ENCODE results near the gene SMAD7.

The SMAD7 gene

DNA sequence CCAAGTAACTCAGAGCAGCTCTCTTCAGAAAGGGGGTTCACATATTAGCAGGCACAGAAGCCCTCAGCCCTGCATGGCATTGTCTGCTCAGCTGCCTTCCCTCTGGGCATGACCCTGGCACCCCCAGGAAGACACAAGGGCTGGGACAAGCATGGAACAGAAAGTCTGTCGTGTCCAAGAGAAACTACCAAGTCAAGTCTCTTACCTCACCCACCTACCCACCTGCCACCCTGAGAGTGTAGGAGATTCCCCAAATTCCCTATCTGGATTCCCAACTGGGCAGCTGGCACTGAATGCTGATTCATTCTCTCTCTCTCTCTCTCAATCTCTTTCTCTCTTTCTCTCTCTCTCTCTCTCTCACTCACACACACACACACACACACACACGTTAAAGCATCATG, 21.6 kb downstream of the SMAD7 start:
- no peak for DNase-seq

DNA sequence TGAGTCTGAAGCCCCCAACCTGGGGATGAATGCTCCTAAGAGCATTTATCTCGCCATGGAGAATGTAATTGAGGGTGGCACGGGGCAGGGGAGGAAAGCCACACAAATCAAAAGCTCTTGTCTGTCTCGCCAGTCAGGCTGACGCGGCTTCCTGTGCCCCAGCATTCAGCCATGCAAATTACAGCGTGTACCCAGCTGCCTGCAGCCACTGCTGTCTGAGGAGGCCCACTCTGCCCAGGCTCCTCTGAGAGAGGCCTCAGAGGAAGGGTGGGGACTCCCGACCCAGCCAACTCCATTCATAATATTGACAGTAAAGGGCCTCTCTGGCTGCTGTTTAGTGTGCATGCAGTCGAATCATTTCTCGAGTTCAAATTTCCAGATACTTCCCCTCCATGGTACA, 22.0 kb downstream of the SMAD7 start:
- DNase-seq, result peak; percentile 96

GRCh38 chr18:48927286-48928080, 23.3 kb downstream of the SMAD7 start:
- no peak for DNase-seq

DNA sequence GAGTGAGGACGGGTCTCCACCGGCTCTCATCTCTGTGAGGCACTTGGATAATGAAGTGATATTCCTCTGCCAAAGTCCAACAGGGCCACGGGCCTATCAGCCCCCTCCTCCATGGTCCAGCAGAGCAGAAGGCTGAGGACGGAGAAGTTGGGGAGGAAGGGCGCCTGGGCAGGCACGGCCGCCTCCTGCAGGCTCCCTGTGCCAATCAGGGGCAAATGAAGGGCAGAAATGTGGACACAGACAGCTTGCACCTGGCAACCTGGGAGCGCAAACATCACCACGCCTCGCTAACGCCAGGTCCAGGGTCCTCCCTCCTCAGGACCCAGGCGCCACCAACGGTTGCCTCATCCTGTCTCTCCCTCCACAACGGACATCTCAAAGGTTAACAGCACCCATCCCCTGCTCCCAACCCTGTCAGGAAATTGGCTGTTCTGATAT, 24.3 kb downstream of the SMAD7 start:
- peak; percentile 69 for DNase-seq

DNA sequence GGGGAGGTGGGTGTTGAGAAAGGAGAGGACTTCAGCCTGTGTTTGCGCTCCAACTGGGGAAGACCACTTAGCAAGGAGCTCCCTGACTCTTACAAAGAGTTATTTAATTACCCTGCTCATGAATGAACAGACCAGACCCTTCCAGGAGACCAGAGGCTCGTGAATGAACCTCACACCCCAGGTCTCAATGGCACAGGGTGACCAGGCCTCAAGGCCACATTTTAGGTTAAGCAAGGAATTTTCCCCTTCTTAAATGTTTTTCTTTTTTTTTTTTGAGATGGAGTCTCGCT, 25.3 kb downstream of the SMAD7 start:
- DNase-seq, result no peak

GRCh38 chr18:48924630-48925490, 25.9 kb downstream of the SMAD7 start:
- DNase-seq, result no peak

- DNase-seq, result no peak
Measured at GRCh38 chr18:48923746-48924629, 26.8 kb downstream of the SMAD7 start.

- DNase-seq, result no peak
Measured at GRCh38 chr18:48922801-48923730, 27.7 kb downstream of the SMAD7 start.

GRCh38 chr18:48922226-48922800, 28.5 kb downstream of the SMAD7 start:
- DNase-seq, result no peak

DNA sequence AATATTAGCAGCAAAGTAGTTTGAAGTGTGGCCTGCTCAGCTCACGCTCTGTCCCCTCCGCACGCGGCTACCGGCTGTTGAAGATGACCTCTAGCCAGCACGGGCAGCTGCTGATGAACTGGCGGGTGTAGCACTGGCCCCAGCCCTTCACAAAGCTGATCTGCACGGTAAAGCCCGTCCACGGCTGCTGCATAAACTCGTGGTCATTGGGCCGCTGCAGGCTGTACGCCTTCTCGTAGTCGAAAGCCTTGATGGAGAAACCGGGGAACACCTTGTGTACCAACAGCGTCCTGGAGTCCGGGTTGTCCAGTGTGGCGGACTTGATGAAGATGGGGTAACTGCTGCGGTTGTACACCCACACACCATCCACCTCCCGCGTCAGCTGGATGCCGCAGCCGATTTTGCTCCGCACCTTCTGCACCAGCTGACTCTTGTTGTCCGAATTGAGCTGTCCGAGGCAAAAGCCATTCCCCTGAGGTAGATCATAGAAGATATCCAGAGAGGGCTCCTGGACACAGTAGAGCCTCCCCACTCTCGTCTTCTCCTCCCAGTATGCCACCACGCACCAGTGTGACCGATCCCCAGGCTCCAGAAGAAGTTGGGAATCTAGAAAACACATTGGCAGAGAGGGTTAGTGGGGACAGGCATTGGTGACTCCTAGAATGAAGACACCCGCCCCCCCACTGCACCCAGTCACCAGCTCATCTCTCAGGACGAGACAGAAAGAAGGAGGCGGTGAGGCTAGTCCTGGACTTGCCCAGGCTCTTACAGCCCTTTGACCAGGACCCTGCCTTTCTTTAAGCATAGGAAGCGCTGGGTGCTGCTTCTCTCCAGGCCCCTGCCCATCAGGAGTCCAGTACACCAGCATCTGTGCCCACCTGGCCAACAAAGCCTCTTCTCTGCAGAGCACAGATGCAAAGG, 29.2 kb downstream of the SMAD7 start:
- no peak for DNase-seq

DNA sequence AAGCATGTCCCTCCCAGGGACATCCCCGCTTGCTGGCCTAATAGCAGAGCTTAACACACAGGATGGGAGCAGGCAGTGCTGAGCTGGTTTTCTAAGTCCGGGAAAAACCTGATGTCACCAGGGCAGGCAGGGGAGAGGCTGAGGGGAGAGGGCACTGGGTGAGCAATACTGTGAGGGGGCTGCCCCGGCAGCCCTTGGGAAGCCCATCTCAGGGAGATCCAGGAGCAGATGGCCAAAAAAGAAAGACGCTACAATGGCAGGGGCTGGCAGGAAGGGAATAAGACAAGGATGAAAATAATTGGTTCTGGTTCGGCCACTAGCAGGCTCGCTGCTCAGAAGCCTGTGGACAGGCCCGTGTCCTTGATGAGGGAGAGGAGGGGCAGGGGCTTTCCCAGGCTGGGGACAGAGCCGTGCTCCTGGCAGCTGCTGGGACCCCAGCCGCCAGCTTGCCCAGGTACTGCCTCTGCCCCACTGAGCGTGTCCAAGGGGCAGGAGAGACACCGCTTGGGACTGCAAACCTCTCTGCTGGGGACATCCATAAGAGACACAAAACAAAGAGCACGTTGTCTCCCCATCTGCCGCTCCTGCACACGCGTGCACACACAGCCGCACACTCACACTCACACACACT, 30.2 kb downstream of the SMAD7 start:
- no peak for DNase-seq

DNA sequence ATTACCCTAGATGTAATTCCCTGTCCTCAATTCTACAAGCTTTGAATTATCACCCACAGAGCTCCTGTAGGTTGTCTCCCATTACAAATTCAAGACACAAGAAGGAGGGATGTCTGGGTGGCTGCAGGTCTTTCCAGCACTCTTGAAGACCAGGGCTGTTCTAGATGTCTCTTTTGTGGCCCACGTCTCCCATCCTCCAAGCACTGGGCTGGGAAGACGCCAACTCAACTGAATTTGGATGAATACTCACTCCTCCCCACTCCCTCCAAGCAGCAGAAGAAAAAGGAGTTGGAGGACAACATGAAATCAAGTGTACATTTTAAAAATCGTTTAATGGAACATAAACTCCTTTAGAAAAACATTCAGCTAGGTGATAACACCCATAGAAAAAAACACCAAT, 31.2 kb downstream of the SMAD7 start:
- DNase-seq, result no peak

- DNase-seq, result no peak
Measured at GRCh38 chr18:48918660-48919456, 31.9 kb downstream of the SMAD7 start.

DNA sequence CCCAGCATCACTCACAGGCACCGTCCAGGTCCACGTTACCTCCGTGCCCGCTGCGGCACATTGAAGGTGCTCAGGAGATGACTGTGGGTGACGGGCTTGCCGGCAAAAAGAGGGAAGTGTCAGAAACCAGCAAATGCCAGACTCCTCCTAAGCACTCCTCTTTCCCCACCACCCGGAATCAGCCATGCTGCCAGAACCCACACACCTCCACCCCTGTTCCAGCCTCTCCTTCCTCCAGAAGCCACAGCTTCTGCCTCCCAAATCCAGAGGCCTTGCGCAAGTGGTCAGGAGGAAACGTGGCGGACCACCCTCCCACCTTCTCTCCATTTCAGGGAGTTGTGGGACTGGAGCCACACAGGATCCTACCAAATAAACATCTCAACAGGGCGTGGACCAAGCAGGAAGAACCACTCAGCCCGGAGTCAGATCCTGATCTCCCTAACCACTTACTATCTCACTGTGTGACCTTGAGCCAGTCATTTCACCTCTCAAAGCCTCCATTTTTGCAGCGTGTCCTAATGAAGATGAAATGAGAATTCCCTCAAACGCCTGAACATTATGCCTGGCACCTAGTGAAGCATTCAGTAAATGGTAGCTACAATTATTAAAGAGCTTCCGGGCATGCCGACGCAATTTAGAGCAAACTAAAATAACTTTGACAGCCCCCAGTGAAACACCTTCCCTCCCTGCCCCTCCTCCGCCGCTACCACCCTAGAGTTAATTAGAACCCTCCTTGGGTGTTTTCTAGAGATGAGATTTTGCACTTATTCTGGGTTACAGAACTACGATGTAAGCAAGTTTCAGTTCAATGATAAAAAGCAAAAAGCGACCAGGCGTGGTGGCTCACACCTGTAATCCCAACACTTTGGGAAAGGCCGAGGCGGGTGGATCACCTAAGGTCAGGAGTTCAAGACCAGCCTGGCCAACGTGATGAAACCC, 32.9 kb downstream of the SMAD7 start:
- DNase-seq, result no peak

DNA sequence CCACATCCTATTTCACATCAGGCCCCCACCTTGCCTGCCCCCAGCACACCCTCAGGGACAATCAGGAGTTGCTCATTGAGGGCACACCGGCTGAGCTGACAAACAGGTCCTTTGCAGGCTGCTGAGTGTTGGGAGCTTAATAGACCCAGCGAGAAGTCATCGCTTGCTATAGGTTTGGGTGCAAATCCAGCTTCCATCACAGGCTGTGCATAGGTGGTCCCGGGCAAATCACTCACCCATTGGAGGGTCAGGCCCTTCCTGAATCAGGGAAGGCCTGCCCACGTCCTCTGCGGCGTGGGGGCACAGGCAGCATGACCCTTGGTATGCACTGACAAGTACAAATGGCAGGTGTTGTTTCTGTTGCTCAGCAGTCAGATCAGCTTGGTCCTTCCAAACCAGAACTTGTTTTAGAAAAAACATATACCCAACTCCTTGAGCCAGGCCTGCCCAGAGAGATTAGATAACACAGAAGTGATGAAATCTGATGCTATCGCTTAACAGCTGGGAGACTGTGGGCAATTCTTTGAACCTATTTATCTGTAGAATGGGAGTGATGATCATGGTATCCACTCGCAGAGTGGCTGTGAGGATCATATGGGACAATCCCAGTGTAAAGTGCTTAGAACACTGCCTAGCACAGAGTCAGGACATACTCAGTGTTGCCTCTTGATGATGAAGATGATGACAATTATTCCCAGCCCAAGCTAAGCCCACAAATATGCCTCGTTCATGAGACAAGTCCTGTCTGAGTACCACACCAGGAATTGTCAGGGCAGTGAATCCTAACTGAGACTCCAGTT, 34.9 kb downstream of the SMAD7 start:
- no peak for DNase-seq

- no peak for DNase-seq
Measured at GRCh38 chr18:48914581-48915251, 36.0 kb downstream of the SMAD7 start.

- DNase-seq, result no peak
Measured at GRCh38 chr18:48913775-48914174, 37.0 kb downstream of the SMAD7 start.
